GM18907 (cell line): Measurements from ENCODE around the gene CACNA1G.

Source experiments
- ATAC-seq: cut with Tn5 transposase; IDR thresholded peaks from one replicate; pipeline ENCODE4 v1.9.1; 2021; ENCODE audit warnings: mild to moderate bottlenecking, moderate library complexity; ENCODE audit not compliant: unreplicated experiment

Gene CACNA1G

DNA sequence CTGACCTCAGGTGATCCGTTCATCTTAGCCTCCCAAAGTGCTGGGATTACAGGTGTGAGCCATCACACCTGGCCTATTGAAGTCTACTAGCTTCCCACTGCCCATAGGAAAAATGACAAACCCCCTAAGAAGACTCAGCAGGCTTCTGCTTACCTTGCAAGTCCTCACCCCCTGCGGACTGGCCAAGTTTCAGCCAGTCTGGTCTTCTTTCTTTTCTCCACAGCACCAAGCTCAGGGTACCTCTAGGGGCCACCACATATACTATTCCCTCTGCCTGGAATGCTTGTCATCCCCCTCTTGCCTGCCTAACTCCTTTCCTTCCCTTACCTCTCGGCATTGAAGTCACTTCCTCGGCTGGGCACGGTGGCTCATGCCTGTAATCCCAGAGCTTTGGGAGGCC lies 105.3 kb downstream of the CACNA1G start:
- no peak for ATAC-seq

GRCh38 chr17:50666316-50666715 lies 105.8 kb downstream of the CACNA1G start:
- ATAC-seq = no peak

DNA sequence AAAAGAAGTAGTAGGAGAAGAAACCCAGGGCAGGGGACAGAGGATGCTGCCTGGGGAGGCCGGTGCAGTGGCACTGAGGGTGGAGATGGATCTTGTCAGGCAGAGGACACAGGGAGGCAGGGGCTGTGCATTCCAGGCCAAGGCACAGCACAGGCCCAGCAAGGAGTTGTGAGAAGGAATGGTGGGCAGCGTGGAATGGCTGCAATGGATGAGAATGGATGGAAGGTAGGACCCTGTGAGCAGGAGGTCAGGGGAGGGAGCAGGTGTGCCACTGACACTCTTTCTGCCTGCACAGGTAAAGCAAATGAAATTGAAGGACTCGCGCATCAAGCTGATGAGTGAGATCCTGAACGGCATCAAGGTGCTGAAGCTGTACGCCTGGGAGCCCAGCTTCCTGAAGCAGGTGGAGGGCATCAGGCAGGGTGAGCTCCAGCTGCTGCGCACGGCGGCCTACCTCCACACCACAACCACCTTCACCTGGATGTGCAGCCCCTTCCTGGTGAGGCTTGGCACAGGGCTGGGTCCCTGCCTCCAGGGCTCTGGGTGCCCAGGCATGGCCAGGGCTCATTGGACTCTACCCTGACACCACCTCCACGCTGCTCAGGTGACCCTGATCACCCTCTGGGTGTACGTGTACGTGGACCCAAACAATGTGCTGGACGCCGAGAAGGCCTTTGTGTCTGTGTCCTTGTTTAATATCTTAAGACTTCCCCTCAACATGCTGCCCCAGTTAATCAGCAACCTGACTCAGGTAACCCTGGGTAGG lies 106.9 kb downstream of the CACNA1G start:
- no peak for ATAC-seq

GRCh38 chr17:50668025-50668837 lies 107.7 kb downstream of the CACNA1G start:
- ATAC-seq = no peak

- no peak for ATAC-seq
Observed at GRCh38 chr17:50668838-50669581, 108.5 kb downstream of the CACNA1G start.

- ATAC-seq = no peak
Observed at GRCh38 chr17:50672071-50672470, 111.6 kb downstream of the CACNA1G start.

DNA sequence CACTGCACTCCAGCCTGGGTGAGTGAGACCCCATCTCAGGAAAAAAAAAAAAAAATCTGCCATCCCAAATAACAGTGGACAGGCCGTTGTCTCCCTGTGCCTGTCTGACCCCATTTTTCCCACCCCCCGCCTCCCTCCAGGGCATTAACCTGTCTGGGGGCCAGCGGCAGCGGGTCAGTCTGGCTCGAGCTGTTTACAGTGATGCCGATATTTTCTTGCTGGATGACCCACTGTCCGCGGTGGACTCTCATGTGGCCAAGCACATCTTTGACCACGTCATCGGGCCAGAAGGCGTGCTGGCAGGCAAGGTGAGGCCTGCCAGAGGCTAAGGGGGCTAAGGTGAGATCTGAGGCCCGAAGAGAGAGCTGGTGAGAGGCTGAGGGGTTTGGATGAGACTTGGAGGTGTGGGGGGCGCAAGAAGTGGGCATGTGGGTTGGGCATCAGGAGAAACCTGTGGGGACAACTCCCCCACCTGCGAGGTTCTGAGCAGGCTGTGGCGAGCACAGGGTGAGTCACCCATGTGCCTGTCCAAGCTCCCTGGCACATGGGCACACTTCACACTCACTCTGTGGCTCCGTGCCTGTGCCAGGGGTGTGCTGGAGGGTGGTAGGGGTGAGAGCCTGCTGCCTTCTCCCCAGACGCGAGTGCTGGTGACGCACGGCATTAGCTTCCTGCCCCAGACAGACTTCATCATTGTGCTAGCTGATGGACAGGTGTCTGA lies 112.5 kb downstream of the CACNA1G start:
- no peak for ATAC-seq

- ATAC-seq = no peak
Observed at GRCh38 chr17:50675190-50675589, 114.7 kb downstream of the CACNA1G start.

- ATAC-seq = no peak
Observed at GRCh38 chr17:50675627-50676026, 115.1 kb downstream of the CACNA1G start.

DNA sequence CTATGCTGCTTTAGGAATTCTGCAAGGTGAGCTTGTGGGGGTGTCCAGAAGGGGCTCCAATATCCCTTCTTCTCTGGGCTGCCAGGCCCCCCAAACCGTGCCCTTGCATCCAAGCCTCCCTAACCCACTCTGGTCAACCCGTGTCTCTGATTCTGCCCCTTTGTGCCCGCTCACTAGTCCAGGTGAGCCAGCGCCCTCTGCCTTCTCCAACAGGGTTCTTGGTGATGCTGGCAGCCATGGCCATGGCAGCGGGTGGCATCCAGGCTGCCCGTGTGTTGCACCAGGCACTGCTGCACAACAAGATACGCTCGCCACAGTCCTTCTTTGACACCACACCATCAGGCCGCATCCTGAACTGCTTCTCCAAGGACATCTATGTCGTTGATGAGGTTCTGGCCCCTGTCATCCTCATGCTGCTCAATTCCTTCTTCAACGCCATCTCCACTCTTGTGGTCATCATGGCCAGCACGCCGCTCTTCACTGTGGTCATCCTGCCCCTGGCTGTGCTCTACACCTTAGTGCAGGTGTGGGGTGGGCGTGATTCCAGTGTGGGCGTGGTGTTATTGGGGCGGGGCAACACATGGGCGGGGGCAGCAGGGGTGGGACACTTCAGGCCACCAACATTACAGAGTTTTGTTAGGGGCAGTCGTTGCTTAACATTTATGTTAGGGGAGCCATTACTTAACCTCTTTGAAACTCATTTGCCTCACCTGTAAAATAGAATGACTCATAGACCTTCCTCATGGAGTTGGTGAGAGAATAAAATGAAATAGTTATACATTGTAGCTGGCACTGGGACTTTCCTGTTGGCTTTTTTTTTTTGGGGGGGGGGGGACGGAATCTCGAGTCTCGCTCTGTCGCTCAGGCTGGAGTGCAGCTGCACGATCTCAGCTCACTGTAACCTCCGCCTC lies 115.8 kb downstream of the CACNA1G start:
- ATAC-seq = no peak
